Peyer's patch (tissue), 4 donors: ENCODE measurements around the gene POM121.
"Not testable (repeated sequence)": the region's sequence is repeated elsewhere in the genome, so short reads cannot be mapped to it uniquely, and the experiment has no call there.

Experiments used
- CTCF ChIP-seq, 6 experiments: fragments of 450-650 bp in 4 of 6; fragments of 200-600 bp in 2 of 6; sonication (generic) in 1 of 6; IDR thresholded peaks; one replicate each; pipeline ENCODE4 v1.5.1; 2017 to 2019; ENCODE audit warnings: antibody characterized with exemption in 6 of 6, mild to moderate bottlenecking in 3 of 6, moderate library complexity in 1 of 6
- POLR2A ChIP-seq, 2 donors: fragments of 450-650 bp; IDR thresholded peaks; one replicate each; pipeline ENCODE4 v1.5.1; 2017; ENCODE audit warnings: antibody characterized with exemption in 2 of 2, mild to moderate bottlenecking in 2 of 2, moderate library complexity in 2 of 2

- TF ChIP-seq POLR2A, CTCF (IDR thresholded peaks at IDR 0.05): not testable (repeated sequence)
Observed at GRCh38 chr7:72982084-72982483, 57.2 kb downstream of the POM121 start.
